Activated effector memory CD4-positive, alpha-beta T cell treated with Interleukin-2 at 50 U/mL for 16 hours (primary cell): Measurements from ENCODE around the gene ROBO1.

Source experiments
- DNase-seq: peaks from one replicate; pipeline ENCODE4 v3.0.0-alpha.2; 2020

Gene ROBO1

GRCh38 chr3:79002465-79003372 lies 765.1 kb downstream of the ROBO1 start:
- DNase-seq: no peak

DNA sequence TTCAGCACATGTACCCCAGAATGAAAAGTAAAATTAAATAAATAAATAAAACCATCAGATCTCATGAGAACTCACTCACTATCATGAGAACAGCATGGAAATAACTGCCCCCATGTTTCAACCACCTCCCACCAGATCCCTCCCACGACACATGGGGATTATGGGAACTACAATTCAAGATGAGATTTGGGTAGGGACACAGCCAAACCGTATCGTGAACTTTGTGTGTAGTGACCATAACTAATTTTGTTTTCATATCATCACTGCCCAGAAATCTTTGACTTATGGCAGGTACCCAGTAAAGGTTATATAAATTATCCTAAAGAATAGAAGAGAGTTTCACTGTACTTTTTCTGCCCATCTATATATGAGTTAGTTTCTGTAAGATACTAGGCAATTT lies 766.5 kb downstream of the ROBO1 start:
- no peak for DNase-seq

DNA sequence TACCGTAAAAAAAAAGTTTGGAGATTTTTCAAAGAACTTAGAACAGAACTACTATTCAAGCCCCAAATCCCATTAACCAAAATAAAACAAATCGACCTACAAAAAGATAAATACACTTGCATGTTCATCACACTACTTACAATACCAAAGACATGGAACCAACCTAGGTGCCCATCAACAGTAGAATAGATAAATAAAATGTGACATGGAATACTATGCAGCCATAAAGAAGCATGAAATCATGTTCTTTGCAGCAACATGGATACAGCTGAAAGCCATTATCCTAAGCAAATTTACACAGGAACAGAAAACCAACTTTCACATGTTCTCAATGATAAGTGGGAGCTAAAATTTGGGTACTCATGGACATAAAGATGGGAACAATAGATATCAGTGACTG lies 768.7 kb downstream of the ROBO1 start:
- no peak for DNase-seq

DNA sequence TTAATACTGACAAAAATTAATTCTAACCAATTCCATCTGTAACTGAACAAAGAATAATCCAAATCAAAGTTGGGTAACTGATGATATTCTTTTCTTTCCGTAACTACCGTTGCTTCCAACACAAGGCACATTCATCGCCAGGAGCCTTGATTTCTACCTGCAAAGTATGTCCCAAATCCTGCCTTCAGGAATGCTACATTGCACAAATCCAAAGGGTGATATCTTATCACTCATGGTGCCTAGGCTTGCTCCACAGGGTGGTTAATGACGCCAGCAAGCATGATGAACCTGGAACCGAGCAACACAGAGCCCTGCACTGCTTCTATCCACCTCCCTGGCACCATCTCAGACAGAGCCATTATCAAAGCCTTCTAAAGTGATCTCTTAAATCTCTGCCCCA lies 772.7 kb downstream of the ROBO1 start:
- DNase-seq: no peak

GRCh38 chr3:78994174-78995027 lies 773.4 kb downstream of the ROBO1 start:
- no peak for DNase-seq

GRCh38 chr3:78993375-78993774 lies 774.4 kb downstream of the ROBO1 start:
- DNase-seq: no peak

DNA sequence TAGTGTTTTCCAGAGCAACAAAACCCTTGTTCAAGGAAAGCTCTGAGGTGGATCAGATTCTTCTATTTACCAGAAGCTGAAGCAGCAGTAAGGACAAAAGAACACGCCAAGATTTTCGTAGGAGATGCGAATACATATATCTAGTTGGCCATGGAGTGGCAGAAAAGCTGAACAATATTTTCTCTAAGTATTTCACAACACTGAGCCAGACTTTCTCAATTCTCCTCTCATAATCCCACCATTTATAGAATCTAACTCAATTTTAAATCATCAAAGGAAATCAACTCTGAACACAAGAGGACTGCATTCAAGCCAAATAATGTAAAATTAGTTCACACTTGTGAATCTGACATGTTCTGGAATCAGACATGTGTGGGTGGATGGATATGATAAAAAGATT lies 775.0 kb downstream of the ROBO1 start:
- DNase-seq: no peak

DNA sequence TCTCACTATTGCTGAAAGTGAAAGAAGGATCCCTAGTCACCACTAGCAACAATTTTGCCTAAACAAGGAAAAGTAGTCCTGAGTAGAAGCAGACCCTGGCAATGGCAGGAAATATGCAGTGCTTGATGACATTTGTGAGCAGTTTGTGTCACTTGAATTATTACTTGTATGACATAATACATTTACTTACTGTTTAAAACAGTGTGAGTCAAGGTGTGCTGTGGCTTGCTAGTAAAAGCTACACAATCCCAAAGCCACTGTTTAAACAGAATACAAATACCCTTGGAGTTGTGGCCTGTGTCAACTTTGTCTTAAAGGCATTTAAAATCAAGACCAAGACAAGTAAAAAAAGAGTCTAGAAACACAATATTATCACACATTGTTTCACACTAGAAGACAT lies 775.4 kb downstream of the ROBO1 start:
- no peak for DNase-seq

GRCh38 chr3:78991656-78992055 lies 776.1 kb downstream of the ROBO1 start:
- no peak for DNase-seq

DNA sequence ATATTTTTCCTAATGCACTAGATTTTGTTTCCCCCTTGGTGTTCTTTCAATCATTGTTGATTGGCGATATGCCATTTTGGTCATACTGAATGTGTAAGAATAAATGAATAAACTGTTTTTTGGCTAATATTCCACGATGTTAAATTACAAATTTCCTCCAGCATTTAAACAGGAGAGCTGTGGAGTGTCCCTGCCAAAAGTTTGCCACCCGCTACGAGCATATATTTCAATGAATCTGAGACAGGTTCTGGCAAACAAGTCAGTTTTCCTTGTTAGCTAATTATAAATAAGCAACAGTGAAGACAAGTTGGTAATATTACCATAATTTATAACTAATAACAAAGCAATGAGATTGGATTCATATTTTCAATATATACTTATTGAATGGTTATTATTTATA lies 777.6 kb downstream of the ROBO1 start:
- no peak for DNase-seq

- DNase-seq: no peak
Observed at GRCh38 chr3:78988324-78988723, 779.5 kb downstream of the ROBO1 start.

DNA sequence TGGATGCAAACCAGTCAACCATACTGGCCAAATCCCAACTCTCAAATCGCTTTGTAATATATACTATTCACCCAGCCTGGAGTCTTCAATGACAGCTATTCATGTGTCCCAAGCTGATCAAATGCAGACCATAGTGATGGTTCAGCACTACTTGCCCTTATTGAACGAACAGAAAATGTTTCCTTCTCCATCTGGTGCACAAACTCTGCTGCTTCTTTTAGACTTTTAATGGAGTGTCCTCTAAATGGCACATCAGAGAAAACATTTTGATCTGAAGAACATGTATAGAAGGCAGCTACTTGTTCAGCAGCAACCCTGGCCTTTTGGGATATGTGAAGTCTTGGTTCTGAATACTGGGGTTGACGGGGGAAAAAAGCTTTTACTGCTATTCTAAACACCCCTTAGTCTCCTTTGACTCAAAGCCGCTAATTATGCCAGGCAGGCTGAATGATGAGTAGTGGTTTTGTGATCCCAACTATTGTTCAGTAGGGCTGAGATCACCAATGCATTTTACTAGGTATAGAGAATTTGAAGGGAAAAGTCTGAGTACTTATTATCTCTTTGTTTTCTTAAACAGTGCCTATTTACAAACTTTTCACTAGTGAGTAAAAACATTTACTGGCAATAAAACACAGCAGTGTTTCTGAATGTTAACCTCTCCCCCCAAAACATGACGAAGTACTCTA lies 781.2 kb downstream of the ROBO1 start:
- DNase-seq: no peak

GRCh38 chr3:78985981-78986380 lies 781.8 kb downstream of the ROBO1 start:
- no peak for DNase-seq

DNA sequence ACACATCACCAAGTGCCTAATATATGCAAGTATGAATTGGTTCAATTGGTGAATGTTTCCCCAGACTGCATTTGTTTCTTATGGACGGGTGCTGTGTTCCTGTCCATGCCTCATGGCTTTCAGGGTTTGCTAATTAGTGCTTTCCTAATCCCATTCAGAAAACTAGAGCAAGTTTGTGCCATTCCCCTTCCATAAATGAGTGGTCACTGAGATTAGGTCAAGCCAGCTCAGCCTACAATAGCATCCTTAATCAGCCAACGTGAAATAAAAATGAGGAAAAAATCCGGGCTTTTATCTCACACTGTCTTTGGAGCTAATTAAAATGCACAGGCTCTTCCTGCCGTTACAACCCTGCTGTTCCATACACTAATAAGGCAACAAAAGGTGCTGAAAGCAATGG lies 788.8 kb downstream of the ROBO1 start:
- DNase-seq: no peak

DNA sequence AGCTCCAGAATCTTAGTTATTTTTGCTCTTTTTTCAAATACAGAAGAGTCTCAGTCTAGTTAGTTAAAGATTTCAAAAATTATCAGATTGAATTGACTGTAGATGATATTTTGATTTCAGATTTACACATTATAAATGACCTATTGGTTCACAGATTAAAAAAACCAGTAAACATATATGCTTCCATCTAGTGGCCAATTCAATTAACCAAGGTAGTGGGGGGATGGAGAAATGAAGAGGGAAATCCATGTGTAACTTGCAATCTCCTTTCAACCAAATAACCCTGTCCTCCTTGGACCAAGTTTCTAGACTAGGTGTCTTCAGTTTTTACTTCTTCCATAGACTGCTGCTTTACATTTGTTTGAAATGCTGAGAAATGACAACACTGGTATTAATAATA lies 789.8 kb downstream of the ROBO1 start:
- no peak for DNase-seq

GRCh38 chr3:78977073-78977472 lies 790.7 kb downstream of the ROBO1 start:
- DNase-seq: no peak

GRCh38 chr3:78976200-78976599 lies 791.6 kb downstream of the ROBO1 start:
- no peak for DNase-seq

GRCh38 chr3:78974181-78974790 lies 793.5 kb downstream of the ROBO1 start:
- DNase-seq: no peak

- no peak for DNase-seq
Observed at GRCh38 chr3:78972617-78973301, 795.0 kb downstream of the ROBO1 start.

DNA sequence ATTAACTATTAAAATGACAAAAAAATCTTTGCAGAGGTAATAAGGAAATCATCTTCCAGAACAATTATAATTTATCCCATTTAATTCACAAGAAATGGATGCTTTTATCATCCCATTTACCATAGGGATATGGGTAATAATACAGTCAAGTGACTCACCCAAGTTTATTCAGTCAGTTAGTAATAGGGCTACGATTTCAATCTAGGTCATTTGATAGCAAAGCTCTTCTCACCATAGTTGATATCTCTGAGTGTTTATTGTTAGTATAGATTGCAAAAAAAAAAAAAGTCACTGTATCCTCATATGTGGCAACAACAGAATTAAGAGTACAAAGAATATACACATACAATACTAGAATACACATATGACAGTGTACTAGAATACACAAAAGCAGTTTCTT lies 797.1 kb downstream of the ROBO1 start:
- DNase-seq: no peak

DNA sequence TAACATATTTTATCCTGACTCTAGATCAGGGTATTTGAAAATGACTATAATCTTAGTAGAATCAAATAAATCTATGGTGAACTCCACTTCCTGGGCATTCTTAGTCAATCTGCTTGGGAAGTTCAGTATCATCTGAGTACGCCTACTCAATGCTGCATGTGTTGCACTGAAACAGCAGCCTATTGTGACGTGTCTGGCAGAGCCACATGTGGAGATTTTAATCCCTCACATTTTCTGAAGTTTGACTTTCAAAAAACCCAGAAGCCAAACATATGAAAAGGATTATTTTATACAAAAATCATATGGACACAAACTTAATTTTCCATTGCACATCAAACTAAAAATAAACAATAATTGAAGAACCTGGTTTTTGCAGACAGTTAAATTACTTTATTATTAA lies 798.3 kb downstream of the ROBO1 start:
- DNase-seq: no peak

DNA sequence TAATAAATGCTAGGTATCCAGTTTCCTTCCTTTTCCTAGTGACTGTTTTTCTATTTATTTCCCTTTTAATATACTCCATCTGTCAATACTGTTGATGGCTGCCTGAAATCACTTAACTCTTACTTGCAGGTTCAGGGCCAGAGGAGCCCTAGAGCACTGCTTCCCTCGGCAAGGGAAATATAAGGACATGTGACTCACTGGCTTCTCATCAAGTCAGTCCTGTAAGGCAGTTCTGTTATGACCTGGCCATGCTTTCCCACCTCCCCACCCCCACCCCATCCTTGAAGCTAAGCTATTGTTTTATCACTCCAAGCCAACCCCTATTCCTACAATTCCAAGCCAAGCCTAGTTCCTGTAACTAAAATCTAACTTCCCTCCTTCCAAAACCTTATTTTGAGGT lies 800.7 kb downstream of the ROBO1 start:
- DNase-seq: no peak
